Measurements from ENCODE around the gene KCTD15.
A peak's percentile ranks its signal among the peaks of the same experiment; 100 is the strongest.

Gene KCTD15

GRCh38 chr19:33796164-33796875 lies at the start of gene KCTD15:
TSS of gene KCTD15 (plus strand) at chr19:33796870. CDS start at chr19:33800455, 3,585 bp downstream.
- no peaks in the 10 kb centered on the region for H3K4me1 Mint-ChIP-seq
- H3K27me3 Mint-ChIP-seq = peaks cover 29% of the 10 kb centered on the region
- H3K27ac Mint-ChIP-seq = no peak within 1 kb of the TSS
- no peaks in the 10 kb centered on the region for H3K36me3 Mint-ChIP-seq
- no peak for ATAC-seq
- H3K9me3 Mint-ChIP-seq = no peaks in the 10 kb centered on the region
- H3K4me3 Mint-ChIP-seq = peak within 1 kb of the TSS; percentile 85

- no peak overlapping the region for H3K4me3 Mint-ChIP-seq
- peaks cover 18% of the 10 kb centered on the region for H3K27me3 Mint-ChIP-seq
- ATAC-seq = no peak
- H3K9me3 Mint-ChIP-seq = no peaks in the 10 kb centered on the region
- no peaks in the 10 kb centered on the region for H3K36me3 Mint-ChIP-seq
- H3K4me1 Mint-ChIP-seq = no peaks in the 10 kb centered on the region
- H3K27ac Mint-ChIP-seq = no peak overlapping the region
These were observed 49.4 kb upstream of the KCTD15 start for GRCh38 chr19:33747273-33747672.

- no peak overlapping the region for H3K4me3 Mint-ChIP-seq
- H3K9me3 Mint-ChIP-seq = no peaks in the 10 kb centered on the region
- no peak overlapping the region for H3K27ac Mint-ChIP-seq
- no peaks in the 10 kb centered on the region for H3K36me3 Mint-ChIP-seq
- H3K27me3 Mint-ChIP-seq = peaks cover 18% of the 10 kb centered on the region
- no peak for ATAC-seq
- no peaks in the 10 kb centered on the region for H3K4me1 Mint-ChIP-seq
These were observed 48.4 kb upstream of the KCTD15 start for GRCh38 chr19:33748231-33748630.

- H3K9me3 Mint-ChIP-seq = peaks cover 2% of the 10 kb centered on the region
- H3K4me1 Mint-ChIP-seq = no peaks in the 10 kb centered on the region
- H3K27me3 Mint-ChIP-seq = peaks cover 22% of the 10 kb centered on the region
- H3K27ac Mint-ChIP-seq = no peak overlapping the region
- ATAC-seq = no peak
- no peaks in the 10 kb centered on the region for H3K36me3 Mint-ChIP-seq
- H3K4me3 Mint-ChIP-seq = no peak overlapping the region
These were observed 47.7 kb upstream of the KCTD15 start for GRCh38 chr19:33749016-33749415.

- no peak overlapping the region for H3K4me3 Mint-ChIP-seq
- no peaks in the 10 kb centered on the region for H3K4me1 Mint-ChIP-seq
- H3K36me3 Mint-ChIP-seq = no peaks in the 10 kb centered on the region
- peaks cover 3% of the 10 kb centered on the region for H3K9me3 Mint-ChIP-seq
- ATAC-seq = no peak
- H3K27me3 Mint-ChIP-seq = peaks cover 26% of the 10 kb centered on the region
- no peak overlapping the region for H3K27ac Mint-ChIP-seq
These were observed 47.0 kb upstream of the KCTD15 start for GRCh38 chr19:33749619-33750175.

- Mint-ChIP-seq H3K27ac (no peak overlapping the region), H3K4me3 (no peak overlapping the region), H3K9me3 (peaks cover 3% of the 10 kb centered on the region), H3K27me3 (peaks cover 36% of the 10 kb centered on the region), H3K36me3 (no peaks in the 10 kb centered on the region), H3K4me1 (no peaks in the 10 kb centered on the region)
- no peak for ATAC-seq
These were observed 45.9 kb upstream of the KCTD15 start for GRCh38 chr19:33750587-33751435.

- no peak overlapping the region for H3K4me3 Mint-ChIP-seq
- no peaks in the 10 kb centered on the region for H3K36me3 Mint-ChIP-seq
- H3K27ac Mint-ChIP-seq = no peak overlapping the region
- no peaks in the 10 kb centered on the region for H3K4me1 Mint-ChIP-seq
- H3K9me3 Mint-ChIP-seq = peaks cover 3% of the 10 kb centered on the region
- peaks cover 42% of the 10 kb centered on the region for H3K27me3 Mint-ChIP-seq
- no peak for ATAC-seq
These were observed 45.3 kb upstream of the KCTD15 start for GRCh38 chr19:33751436-33751770.

GRCh38 chr19:33752018-33752800 lies 44.5 kb upstream of the KCTD15 start:
- Mint-ChIP-seq H3K27ac (no peak overlapping the region), H3K36me3 (no peaks in the 10 kb centered on the region), H3K4me1 (no peaks in the 10 kb centered on the region), H3K9me3 (peaks cover 3% of the 10 kb centered on the region), H3K27me3 (peaks cover 47% of the 10 kb centered on the region), H3K4me3 (no peak overlapping the region)
- no peak for ATAC-seq

- peaks cover 47% of the 10 kb centered on the region for H3K27me3 Mint-ChIP-seq
- no peaks in the 10 kb centered on the region for H3K36me3 Mint-ChIP-seq
- ATAC-seq = no peak
These were observed 43.7 kb upstream of the KCTD15 start for GRCh38 chr19:33752945-33753344.

GRCh38 chr19:33754361-33754760 lies 42.3 kb upstream of the KCTD15 start:
- Mint-ChIP-seq H3K27ac (no peak overlapping the region), H3K9me3 (peaks cover 3% of the 10 kb centered on the region)

More at GRCh38 chr19:33752945-33753344, 43.7 kb upstream of the KCTD15 start:
- Mint-ChIP-seq H3K9me3 (peaks cover 3% of the 10 kb centered on the region), H3K27ac (no peak overlapping the region), H3K4me3 (no peak overlapping the region), H3K4me1 (no peaks in the 10 kb centered on the region)

GRCh38 chr19:33755099-33756035 lies 41.3 kb upstream of the KCTD15 start:
- Mint-ChIP-seq H3K4me1 (no peaks in the 10 kb centered on the region), H3K27ac (no peak overlapping the region), H3K4me3 (no peak overlapping the region), H3K27me3 (peaks cover 50% of the 10 kb centered on the region), H3K9me3 (peaks cover 3% of the 10 kb centered on the region), H3K36me3 (no peaks in the 10 kb centered on the region)
- no peak for ATAC-seq

More at GRCh38 chr19:33754361-33754760, 42.3 kb upstream of the KCTD15 start:
- Mint-ChIP-seq H3K36me3 (no peaks in the 10 kb centered on the region), H3K4me3 (no peak overlapping the region), H3K27me3 (peaks cover 46% of the 10 kb centered on the region), H3K4me1 (no peaks in the 10 kb centered on the region)
- ATAC-seq = no peak

- ATAC-seq = no peak
- peaks cover 3% of the 10 kb centered on the region for H3K9me3 Mint-ChIP-seq
- H3K27ac Mint-ChIP-seq = no peak overlapping the region
- H3K4me1 Mint-ChIP-seq = no peaks in the 10 kb centered on the region
- H3K4me3 Mint-ChIP-seq = no peak overlapping the region
- H3K36me3 Mint-ChIP-seq = no peaks in the 10 kb centered on the region
- H3K27me3 Mint-ChIP-seq = peaks cover 54% of the 10 kb centered on the region
These were observed 40.5 kb upstream of the KCTD15 start for GRCh38 chr19:33756177-33756576.

GRCh38 chr19:33758541-33759013 lies 38.1 kb upstream of the KCTD15 start:
- peaks cover 3% of the 10 kb centered on the region for H3K9me3 Mint-ChIP-seq
- peaks cover 59% of the 10 kb centered on the region for H3K27me3 Mint-ChIP-seq

GRCh38 chr19:33759356-33759755 lies 37.3 kb upstream of the KCTD15 start:
- H3K36me3 Mint-ChIP-seq = no peaks in the 10 kb centered on the region
- no peak overlapping the region for H3K27ac Mint-ChIP-seq
- ATAC-seq = no peak
- H3K4me3 Mint-ChIP-seq = no peak overlapping the region
- no peaks in the 10 kb centered on the region for H3K4me1 Mint-ChIP-seq
- H3K27me3 Mint-ChIP-seq = peaks cover 51% of the 10 kb centered on the region
- H3K9me3 Mint-ChIP-seq = no peaks in the 10 kb centered on the region

More at GRCh38 chr19:33758541-33759013, 38.1 kb upstream of the KCTD15 start:
- H3K27ac Mint-ChIP-seq = no peak overlapping the region
- no peaks in the 10 kb centered on the region for H3K4me1 Mint-ChIP-seq
- H3K36me3 Mint-ChIP-seq = no peaks in the 10 kb centered on the region
- no peak for ATAC-seq
- H3K4me3 Mint-ChIP-seq = no peak overlapping the region
